Measurements from ENCODE around the gene SH3TC1.

The SH3TC1 gene

GRCh38 chr4:8181844-8182243 lies 17.2 kb upstream of the SH3TC1 start:
- no peak for DNase-seq

- no peak for DNase-seq
Observed at GRCh38 chr4:8182294-8182693, 16.8 kb upstream of the SH3TC1 start.

- no peak for DNase-seq
Observed at GRCh38 chr4:8182858-8183725, 16.0 kb upstream of the SH3TC1 start.

GRCh38 chr4:8184061-8184460 lies 15.0 kb upstream of the SH3TC1 start:
- DNase-seq, result no peak

GRCh38 chr4:8185295-8185694 lies 13.8 kb upstream of the SH3TC1 start:
- no peak for DNase-seq

GRCh38 chr4:8185930-8186329 lies 13.2 kb upstream of the SH3TC1 start:
- no peak for DNase-seq

- peak; percentile 66 for DNase-seq
Observed at GRCh38 chr4:8188085-8188484, 11.0 kb upstream of the SH3TC1 start.

GRCh38 chr4:8188743-8189550 lies 10.1 kb upstream of the SH3TC1 start:
- DNase-seq, result peak; percentile 98

GRCh38 chr4:8189551-8190466 lies 9.3 kb upstream of the SH3TC1 start:
- no peak for DNase-seq

GRCh38 chr4:8191136-8191747 lies 7.8 kb upstream of the SH3TC1 start:
- DNase-seq, result peak; percentile 34

- DNase-seq, result peak; percentile 97
Observed at GRCh38 chr4:8192748-8193738, 6.0 kb upstream of the SH3TC1 start.

- no peak for DNase-seq
Observed at GRCh38 chr4:8194306-8195242, 4.5 kb upstream of the SH3TC1 start.

- DNase-seq, result no peak
Observed at GRCh38 chr4:8195431-8195830, 3.7 kb upstream of the SH3TC1 start.

GRCh38 chr4:8195841-8196458 lies 3.1 kb upstream of the SH3TC1 start:
- peak; percentile 52 for DNase-seq

GRCh38 chr4:8197521-8197920 lies 1.6 kb upstream of the SH3TC1 start:
- DNase-seq, result no peak

- DNase-seq, result peak; percentile 42
Observed at GRCh38 chr4:8198206-8198905, 734 bp upstream of the SH3TC1 start.

GRCh38 chr4:8199594-8200301 lies 658 bp downstream of the SH3TC1 start:
- peak; percentile 66 for DNase-seq

GRCh38 chr4:8200302-8200975 lies 1.3 kb downstream of the SH3TC1 start:
- peak; percentile 66 for DNase-seq

All from DMS53 (cell line).